Calu3 (cell line): Measurements from ENCODE around the gene CUEDC1. TPM values are rescaled to one million over a fixed set of nuclear protein-coding genes. Genes with fewer than 3 reads are reported as not detected.

Experiments
- BruUV-seq: library from RNA; stranded (reverse); fragments of 400-500 nt; replicated peaks from 2 replicates; lab custom pipeline; 2021; lab: Mats Ljungman, UMichigan
- CTCF ChIA-PET: fragments of 300-600 bp; sonication (Branson Sonifier 250); formaldehyde crosslinking; loops from one replicate; lab custom pipeline; 2022; ENCODE audit warnings: antibody characterized with exemption; lab: Charles Lee
- DNase-seq: peaks from one replicate; pipeline ENCODE4 v3.0.0; 2022
- H3K27ac Mint-ChIP-seq: one replicate; pipeline ENCODE4 v1.8.0; 2022; ENCODE audit warnings: mixed read lengths; ENCODE audit not compliant: unreplicated experiment
- H3K27me3 Mint-ChIP-seq: one replicate; pipeline ENCODE4 v1.8.0; 2022; ENCODE audit warnings: mixed read lengths; ENCODE audit not compliant: unreplicated experiment
- H3K36me3 Mint-ChIP-seq: one replicate; pipeline ENCODE4 v1.8.0; 2022; ENCODE audit warnings: mild to moderate bottlenecking, moderate library complexity, mixed read lengths; ENCODE audit not compliant: insufficient read depth, unreplicated experiment
- H3K4me1 Mint-ChIP-seq: one replicate; pipeline ENCODE4 v1.8.0; 2022; ENCODE audit warnings: mild to moderate bottlenecking, low read depth, mixed read lengths; ENCODE audit not compliant: unreplicated experiment
- H3K4me3 Mint-ChIP-seq: one replicate; pipeline ENCODE4 v1.8.0; 2022; ENCODE audit warnings: mild to moderate bottlenecking, low read depth, moderate library complexity, mixed read lengths; ENCODE audit not compliant: unreplicated experiment
- H3K9me3 Mint-ChIP-seq: one replicate; pipeline ENCODE4 v1.8.0; 2022; ENCODE audit warnings: low read depth, mixed read lengths; ENCODE audit not compliant: unreplicated experiment
- intact Hi-C: fragments of 100-400 bp; cut with micrococcal nuclease; formaldehyde crosslinking; loops from one replicate; pipeline ENCODE4 v1.10.0; 2022; ENCODE audit not compliant: unreplicated experiment
- total RNA-seq: library from RNA; stranded (reverse); gene quantifications from 2 replicates; pipeline ENCODE4 v1.2.3, GENCODE V29; 2022
- TF ChIP-seq, protein P1 (sequence below): fragments of 200-600 bp; IDR thresholded peaks from one replicate; pipeline ENCODE4 v1.8.0; 2022; ENCODE audit warnings: antibody characterized with exemption; ENCODE audit not compliant: unreplicated experiment

CUEDC1 gene
- total RNA-seq, 1 experiment from 2014 or later = 30.9 TPM

DNA sequence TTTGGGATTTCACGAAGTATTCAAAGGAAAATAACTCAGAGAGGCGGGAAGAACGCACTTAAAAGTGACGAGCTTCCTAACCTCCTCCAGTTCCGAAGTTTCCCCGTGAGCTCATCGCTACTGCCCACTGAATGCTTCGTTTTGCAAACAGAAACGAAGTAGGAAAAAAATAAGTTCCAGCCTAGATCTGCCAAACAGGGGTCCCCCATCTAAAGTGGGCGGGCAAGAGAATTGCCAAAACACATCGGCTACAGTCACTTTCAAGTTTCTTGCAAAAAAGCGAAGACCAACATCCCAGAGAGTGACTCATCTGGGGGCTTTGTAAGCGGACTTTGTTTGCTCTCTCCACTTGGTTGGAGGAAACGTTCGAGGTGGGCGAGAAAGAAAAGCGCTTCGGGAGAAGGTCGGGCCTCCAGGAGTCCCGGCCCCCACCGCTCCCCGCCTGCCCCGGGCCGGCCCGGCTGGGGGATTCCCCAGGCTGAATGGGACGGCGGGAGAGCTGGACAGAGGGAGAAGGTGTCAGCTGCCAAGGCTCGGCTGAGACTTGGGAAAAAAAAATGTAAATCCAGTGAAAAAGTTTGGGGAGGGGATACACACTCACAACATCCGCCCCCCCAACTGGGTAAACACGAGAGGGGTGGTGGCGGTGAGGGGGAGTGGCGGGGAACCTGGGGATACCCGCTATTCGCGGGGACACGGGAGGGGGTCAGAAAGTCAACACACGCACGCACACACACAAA, 31.8 kb upstream of the CUEDC1 start:
- no peaks in the 10 kb centered on the region for H3K9me3 Mint-ChIP-seq
- CTCF ChIA-PET = interaction anchor here (1.4 to 2.6 kb wide), 2 partner anchors 12 to 94 kb away, joined by 3 to 7 read pairs; no protein-coding TSS in a partner anchor
- no peaks in the 10 kb centered on the region for H3K27me3 Mint-ChIP-seq
- TSS peak; percentile 31 for BruUV-seq
- TF ChIP-seq, protein P1, sequence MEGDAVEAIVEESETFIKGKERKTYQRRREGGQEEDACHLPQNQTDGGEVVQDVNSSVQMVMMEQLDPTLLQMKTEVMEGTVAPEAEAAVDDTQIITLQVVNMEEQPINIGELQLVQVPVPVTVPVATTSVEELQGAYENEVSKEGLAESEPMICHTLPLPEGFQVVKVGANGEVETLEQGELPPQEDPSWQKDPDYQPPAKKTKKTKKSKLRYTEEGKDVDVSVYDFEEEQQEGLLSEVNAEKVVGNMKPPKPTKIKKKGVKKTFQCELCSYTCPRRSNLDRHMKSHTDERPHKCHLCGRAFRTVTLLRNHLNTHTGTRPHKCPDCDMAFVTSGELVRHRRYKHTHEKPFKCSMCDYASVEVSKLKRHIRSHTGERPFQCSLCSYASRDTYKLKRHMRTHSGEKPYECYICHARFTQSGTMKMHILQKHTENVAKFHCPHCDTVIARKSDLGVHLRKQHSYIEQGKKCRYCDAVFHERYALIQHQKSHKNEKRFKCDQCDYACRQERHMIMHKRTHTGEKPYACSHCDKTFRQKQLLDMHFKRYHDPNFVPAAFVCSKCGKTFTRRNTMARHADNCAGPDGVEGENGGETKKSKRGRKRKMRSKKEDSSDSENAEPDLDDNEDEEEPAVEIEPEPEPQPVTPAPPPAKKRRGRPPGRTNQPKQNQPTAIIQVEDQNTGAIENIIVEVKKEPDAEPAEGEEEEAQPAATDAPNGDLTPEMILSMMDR = no peak
- DNase-seq = peak; percentile 38
- H3K4me1 Mint-ChIP-seq = peaks cover 22% of the 10 kb centered on the region
- intact Hi-C loops = loop anchor here (5.0 kb wide), 1 partner anchor 110 kb away; no protein-coding TSS in a partner anchor
- peaks cover 46% of the 10 kb centered on the region for H3K36me3 Mint-ChIP-seq
- peak overlapping the region; percentile 90 for H3K27ac Mint-ChIP-seq
- H3K4me3 Mint-ChIP-seq = peak overlapping the region; percentile 79

DNA sequence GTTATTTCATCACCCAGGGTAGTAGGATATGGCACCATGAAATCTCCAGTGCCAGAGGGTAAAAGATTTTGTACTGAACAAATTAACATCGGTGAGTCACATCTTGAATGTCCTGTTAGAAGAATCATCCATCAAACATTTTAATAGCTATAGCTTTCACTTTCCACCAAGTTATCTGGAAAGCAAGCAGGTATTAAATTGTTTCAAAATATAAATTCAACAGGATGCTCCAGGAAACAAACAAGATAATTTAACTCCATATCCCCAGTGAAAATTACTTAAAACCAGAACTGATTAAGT, 30.4 kb upstream of the CUEDC1 start:
- no peak overlapping the region for H3K4me3 Mint-ChIP-seq
- no TSS peak for BruUV-seq
- CTCF ChIA-PET = interaction anchor here (0.7 to 2.6 kb wide), 3 partner anchors 14 to 93 kb away, joined by 3 to 7 read pairs (median 3); no protein-coding TSS in a partner anchor
- no peaks in the 10 kb centered on the region for H3K9me3 Mint-ChIP-seq
- H3K36me3 Mint-ChIP-seq = peaks cover 37% of the 10 kb centered on the region
- DNase-seq = no peak
- intact Hi-C loops = loop anchor here (5.0 kb wide), 1 partner anchor 108 kb away; no protein-coding TSS in a partner anchor
- H3K27me3 Mint-ChIP-seq = no peaks in the 10 kb centered on the region
- H3K27ac Mint-ChIP-seq = no peak overlapping the region
- H3K4me1 Mint-ChIP-seq = peaks cover 22% of the 10 kb centered on the region
- TF ChIP-seq, protein P1 = no peak

DNA sequence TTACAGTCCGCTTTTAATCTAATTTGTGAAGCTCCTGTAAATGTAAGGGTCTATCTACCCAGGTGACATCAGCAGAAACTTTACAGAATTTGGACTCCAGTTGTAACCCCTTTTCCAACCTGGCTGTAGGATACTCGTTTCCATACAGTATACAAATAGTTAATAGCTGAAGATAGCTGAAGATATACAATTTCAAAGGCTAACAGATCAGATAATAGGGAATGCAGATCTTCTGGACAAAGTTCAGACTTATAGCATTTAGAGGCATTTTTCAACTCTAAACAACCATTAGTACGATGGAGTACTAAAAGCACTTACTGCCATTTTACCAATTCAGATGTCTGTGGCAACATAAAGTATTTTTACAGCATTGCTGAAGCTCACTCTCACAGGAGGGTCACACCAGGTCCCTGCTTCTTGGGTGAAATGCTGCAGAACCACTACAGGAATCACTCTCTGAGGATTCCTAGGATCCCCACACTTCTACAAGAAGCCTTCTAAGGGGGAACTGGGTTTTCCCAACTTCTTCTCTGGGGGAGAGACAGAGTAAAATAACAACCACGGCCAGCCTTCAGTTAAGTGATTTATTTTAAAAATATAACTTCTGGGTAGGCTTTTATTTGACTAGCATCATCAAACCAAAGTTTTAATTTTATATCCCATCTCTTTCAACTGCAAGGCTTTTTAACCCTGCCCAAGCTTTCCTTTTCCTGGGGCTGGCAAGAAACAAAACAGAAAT, 29.9 kb upstream of the CUEDC1 start:
- H3K9me3 Mint-ChIP-seq = no peaks in the 10 kb centered on the region
- H3K36me3 Mint-ChIP-seq = peaks cover 37% of the 10 kb centered on the region
- H3K4me1 Mint-ChIP-seq = peaks cover 22% of the 10 kb centered on the region
- intact Hi-C loops = loop anchor here (5.0 kb wide), 1 partner anchor 108 kb away; no protein-coding TSS in a partner anchor
- BruUV-seq = no TSS peak
- TF ChIP-seq, protein P1 = no peak
- no peaks in the 10 kb centered on the region for H3K27me3 Mint-ChIP-seq
- CTCF ChIA-PET = interaction anchor here (0.7 to 2.6 kb wide), 3 partner anchors 14 to 92 kb away, joined by 3 to 7 read pairs (median 3); no protein-coding TSS in a partner anchor
- H3K27ac Mint-ChIP-seq = no peak overlapping the region
- H3K4me3 Mint-ChIP-seq = no peak overlapping the region
- DNase-seq = no peak

DNA sequence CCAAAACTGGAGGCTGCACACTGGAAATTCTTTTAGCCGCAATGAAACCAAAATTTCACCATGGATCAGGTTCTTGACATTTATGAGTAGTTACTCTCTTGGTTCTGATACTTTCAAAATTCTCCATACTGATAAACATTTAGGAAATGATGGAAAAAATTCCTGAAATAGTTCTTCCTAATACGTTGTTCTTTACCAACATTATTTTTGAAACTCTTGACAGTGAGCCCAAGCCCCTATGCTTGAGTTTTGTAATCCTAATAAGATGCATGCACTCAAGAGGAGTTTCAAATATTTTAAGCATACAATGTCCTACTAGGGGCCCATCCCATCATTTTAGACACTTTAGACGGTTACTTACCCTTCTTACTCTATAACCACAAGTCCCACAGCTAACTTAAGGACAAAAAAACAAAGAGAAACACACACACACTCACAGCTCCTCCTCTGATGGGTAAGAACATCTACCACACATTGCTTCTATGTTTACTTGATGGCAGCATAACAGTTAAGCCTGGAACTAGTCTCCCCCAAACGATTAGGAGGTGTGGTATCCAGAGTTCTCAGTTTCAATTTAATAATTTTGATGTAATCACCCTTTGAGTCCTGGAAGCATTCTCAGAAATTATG, 29.2 kb upstream of the CUEDC1 start:
- Mint-ChIP-seq H3K4me3 (no peak overlapping the region), H3K27me3 (no peaks in the 10 kb centered on the region), H3K9me3 (no peaks in the 10 kb centered on the region), H3K4me1 (peaks cover 20% of the 10 kb centered on the region), H3K27ac (no peak overlapping the region), H3K36me3 (peaks cover 39% of the 10 kb centered on the region)
- no peak for DNase-seq
- TF ChIP-seq, protein P1 = no peak
- CTCF ChIA-PET = interaction anchor here (1.6 to 2.6 kb wide), 2 partner anchors 15 to 35 kb away, joined by 3 to 7 read pairs; no protein-coding TSS in a partner anchor
- no TSS peak for BruUV-seq
- intact Hi-C loops = no loop called here
